CD8-positive, alpha-beta memory T cell (primary cell): ENCODE results near the gene NLRP10. TPM values are rescaled to one million over a fixed set of nuclear protein-coding genes. Genes with fewer than 3 reads are reported as not detected.

ENCODE experiments used
- CTCF ChIA-PET: fragments of 350-600 bp; sonication (Branson Sonifier 250); formaldehyde crosslinking; loops from one replicate; lab custom pipeline; 2021; ENCODE audit warnings: antibody characterized with exemption; lab: Charles Lee
- POLR2A ChIA-PET: fragments of 350-600 bp; sonication (Branson Sonifier 250); formaldehyde crosslinking; loops from one replicate; lab custom pipeline; 2021; ENCODE audit warnings: antibody characterized with exemption; lab: Charles Lee
- DNase-seq, 5 donors: peaks; one replicate each; pipeline versions ENCODE4 v3.0.0 to v3.0.0-alpha.2; 2020 to 2022; ENCODE audit warnings: mixed read lengths in 1 of 5
- H3K27ac ChIP-seq: one replicate; pipeline ENCODE4 v1.7.0; 2013; ENCODE audit warnings: low read depth, mild to moderate bottlenecking, low read length, moderate library complexity
- H3K27me3 ChIP-seq: 2 replicates; pipeline ENCODE4 v1.7.0; 2013; ENCODE audit warnings: low read length, mild to moderate bottlenecking; ENCODE audit not compliant: insufficient read depth, poor library complexity, severe bottlenecking
- H3K36me3 ChIP-seq: 2 replicates; pipeline ENCODE4 v1.7.0; 2013; ENCODE audit warnings: mild to moderate bottlenecking, low read length, moderate library complexity; ENCODE audit not compliant: insufficient read depth
- H3K4me1 ChIP-seq: 2 replicates; pipeline ENCODE4 v1.7.0; 2013; ENCODE audit warnings: mild to moderate bottlenecking, low read length, moderate library complexity; ENCODE audit not compliant: insufficient read depth
- H3K4me3 ChIP-seq: 2 replicates; pipeline ENCODE4 v1.7.0; 2013; ENCODE audit warnings: mild to moderate bottlenecking, low read length
- H3K9me3 ChIP-seq: 2 replicates; pipeline ENCODE4 v1.7.0; 2013; ENCODE audit warnings: mild to moderate bottlenecking, low read length
- H3K27ac Mint-ChIP-seq, 8 donors: one replicate each; pipeline ENCODE4 v1.8.0; 2020 to 2021; ENCODE audit warnings: mixed read lengths in 8 of 8, mild to moderate bottlenecking in 6 of 8, inconsistent platforms in 3 of 8, moderate library complexity in 3 of 8
- H3K27me3 Mint-ChIP-seq, 2 donors: one replicate each; pipeline ENCODE4 v1.8.0; 2020 to 2021; ENCODE audit warnings: mixed read lengths in 2 of 2, mild to moderate bottlenecking in 1 of 2, moderate library complexity in 1 of 2
- H3K36me3 Mint-ChIP-seq, 3 donors: one replicate each; pipeline ENCODE4 v1.8.0; 2020 to 2021; ENCODE audit warnings: mixed read lengths in 3 of 3, inconsistent platforms in 1 of 3, mild to moderate bottlenecking in 1 of 3
- H3K4me1 Mint-ChIP-seq, 3 donors: one replicate each; pipeline ENCODE4 v1.8.0; 2020 to 2021; ENCODE audit warnings: mixed read lengths in 3 of 3, inconsistent platforms in 1 of 3, mild to moderate bottlenecking in 1 of 3
- H3K4me3 Mint-ChIP-seq, 7 donors: one replicate each; pipeline ENCODE4 v1.8.0; 2020 to 2021; ENCODE audit warnings: mixed read lengths in 7 of 7, mild to moderate bottlenecking in 6 of 7, moderate library complexity in 4 of 7, inconsistent platforms in 2 of 7
- H3K9me3 Mint-ChIP-seq, 5 donors: one replicate each; pipeline ENCODE4 v1.8.0; 2020 to 2022; ENCODE audit warnings: mixed read lengths in 5 of 5, mild to moderate bottlenecking in 3 of 5, moderate library complexity in 2 of 5, inconsistent platforms in 1 of 5
- polyA plus RNA-seq: library from polyadenylated mRNA; unstranded; fragments of 300-500 nt; fragmentation: Illumina TruSeq; gene quantifications from one replicate; pipeline ENCODE4 v1.2.3, GENCODE V29; 2021
- total RNA-seq, 2 experiments: library from RNA; stranded (reverse); gene quantifications; one replicate each; pipeline ENCODE4 v1.2.3, GENCODE V29; 2021

The NLRP10 gene
- total and polyA plus RNA-seq, 3 experiments from 2014 or later = not detected

DNA sequence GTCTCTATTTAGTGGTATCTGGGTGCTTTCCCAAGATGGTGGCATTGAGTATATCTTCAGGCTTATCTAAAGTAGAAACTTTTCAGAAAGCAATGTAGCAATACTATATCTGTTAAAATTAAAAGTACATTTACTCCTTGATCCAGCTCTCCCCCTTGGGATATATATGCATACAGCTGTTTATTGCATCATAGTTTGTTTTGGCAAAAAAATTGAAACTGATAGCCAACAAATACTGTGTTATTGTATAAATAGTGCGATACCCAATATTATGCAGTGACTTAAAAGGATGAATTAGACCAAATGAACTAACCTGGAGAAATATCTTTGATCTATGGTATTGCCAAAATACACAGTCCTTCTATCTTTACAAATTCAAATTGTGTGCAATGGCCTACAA, 15.3 kb downstream of the NLRP10 start:
- POLR2A ChIA-PET = no interaction called here
- no peaks in the 10 kb centered on the region for H3K36me3 Mint-ChIP-seq
- no peak for DNase-seq
- Histone ChIP-seq H3K4me3 (no peak overlapping the region), H3K27me3 (peaks cover 3% of the 10 kb centered on the region), H3K27ac (no peak overlapping the region), H3K9me3 (no peaks in the 10 kb centered on the region), H3K4me1 (no peaks in the 10 kb centered on the region), H3K36me3 (no peaks in the 10 kb centered on the region)
- no peak overlapping the region for H3K27ac Mint-ChIP-seq
- peaks cover 0 to 2% (median 0%) of the 10 kb centered on the region in 5 donors for H3K9me3 Mint-ChIP-seq
- H3K4me1 Mint-ChIP-seq = no peaks in the 10 kb centered on the region
- CTCF ChIA-PET = no interaction called here
- no peak overlapping the region for H3K4me3 Mint-ChIP-seq
- H3K27me3 Mint-ChIP-seq = peaks cover 4 to 29% of the 10 kb centered on the region in 2 donors

DNA sequence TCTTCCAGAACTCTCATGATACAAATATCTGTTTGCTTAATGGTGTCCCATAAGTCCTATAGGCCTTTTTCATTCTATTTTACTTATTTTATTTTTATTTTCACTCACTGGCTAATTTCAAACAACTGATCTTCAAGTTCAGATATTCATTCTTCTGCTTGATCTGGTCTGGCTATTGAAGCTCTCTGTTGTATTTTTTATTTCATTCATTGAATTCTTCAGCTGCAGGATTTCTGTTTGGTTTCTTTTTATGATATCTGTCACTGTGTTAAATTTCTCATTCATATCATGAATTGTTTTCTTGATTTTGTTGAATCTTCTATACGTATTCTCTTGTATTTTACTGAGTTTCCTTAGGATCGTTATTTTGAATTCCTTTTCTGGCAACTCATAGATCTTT, 21.1 kb downstream of the NLRP10 start:
- Mint-ChIP-seq H3K36me3 (no peaks in the 10 kb centered on the region), H3K27me3 (peaks cover 0 to 23% of the 10 kb centered on the region in 2 donors), H3K4me1 (no peaks in the 10 kb centered on the region), H3K9me3 (peaks cover 17 to 22% (median 21%) of the 10 kb centered on the region in 5 donors), H3K4me3 (no peak overlapping the region), H3K27ac (no peak overlapping the region)
- Histone ChIP-seq H3K27ac (no peak overlapping the region), H3K4me3 (no peak overlapping the region), H3K27me3 (no peaks in the 10 kb centered on the region), H3K4me1 (no peaks in the 10 kb centered on the region), H3K36me3 (no peaks in the 10 kb centered on the region), H3K9me3 (peaks cover 7% of the 10 kb centered on the region)
- no peak for DNase-seq
- POLR2A ChIA-PET = no interaction called here
- CTCF ChIA-PET = no interaction called here

- DNase-seq = no peak
- Mint-ChIP-seq H3K36me3 (no peaks in the 10 kb centered on the region), H3K4me3 (no peak within 1 kb of the TSS), H3K27ac (peak within 1 kb of the TSS in 1 of 8 donors; percentile 18), H3K4me1 (no peaks in the 10 kb centered on the region), H3K27me3 (peaks cover 0 to 17% of the 10 kb centered on the region in 2 donors), H3K9me3 (peaks cover 17 to 22% (median 21%) of the 10 kb centered on the region in 5 donors)
- H3K4me1 ChIP-seq = no peaks in the 10 kb centered on the region
- CTCF ChIA-PET = no interaction called here
- H3K27me3 ChIP-seq = no peaks in the 10 kb centered on the region
- no peak within 1 kb of the TSS for H3K27ac ChIP-seq
- POLR2A ChIA-PET = no interaction called here
- H3K4me3 ChIP-seq = no peak within 1 kb of the TSS
- peaks cover 7% of the 10 kb centered on the region for H3K9me3 ChIP-seq
- no peaks in the 10 kb centered on the region for H3K36me3 ChIP-seq
Measured at GRCh38 chr11:7941608-7942007, 23.6 kb downstream of the NLRP10 start, which contains the start of gene OR10A3. TSS of gene OR10A3 (minus strand) at chr11:7941708. CDS start at chr11:7939520, 2,188 bp downstream.

DNA sequence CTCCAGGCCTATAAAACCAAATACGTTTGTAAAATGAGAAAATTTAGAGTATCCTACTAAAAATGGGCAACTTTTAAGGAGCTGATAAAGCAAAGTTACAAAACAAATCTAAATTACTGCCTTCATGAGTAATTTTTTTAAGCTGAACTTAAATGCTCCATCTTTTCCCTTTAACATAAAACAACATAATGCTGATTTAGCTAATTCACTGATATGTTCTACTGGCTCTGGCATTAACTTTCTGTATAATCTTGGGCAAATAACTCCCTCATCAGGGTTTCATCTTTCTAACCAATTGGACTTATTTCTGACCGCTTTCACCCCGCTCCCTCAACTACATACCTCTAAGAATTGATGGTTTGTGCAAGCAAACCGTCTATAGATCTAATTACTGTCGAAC, 24.1 kb downstream of the NLRP10 start:
- peaks cover 4 to 21% of the 10 kb centered on the region in 2 donors for H3K27me3 Mint-ChIP-seq
- H3K4me3 Mint-ChIP-seq = no peak overlapping the region
- Histone ChIP-seq H3K27ac (no peak overlapping the region), H3K4me3 (no peak overlapping the region), H3K36me3 (no peaks in the 10 kb centered on the region), H3K9me3 (peaks cover 7% of the 10 kb centered on the region), H3K4me1 (no peaks in the 10 kb centered on the region), H3K27me3 (no peaks in the 10 kb centered on the region)
- DNase-seq = no peak
- H3K36me3 Mint-ChIP-seq = no peaks in the 10 kb centered on the region
- peaks cover 17 to 22% (median 21%) of the 10 kb centered on the region in 5 donors for H3K9me3 Mint-ChIP-seq
- CTCF ChIA-PET = no interaction called here
- no peaks in the 10 kb centered on the region for H3K4me1 Mint-ChIP-seq
- POLR2A ChIA-PET = no interaction called here
- H3K27ac Mint-ChIP-seq = no peak overlapping the region

DNA sequence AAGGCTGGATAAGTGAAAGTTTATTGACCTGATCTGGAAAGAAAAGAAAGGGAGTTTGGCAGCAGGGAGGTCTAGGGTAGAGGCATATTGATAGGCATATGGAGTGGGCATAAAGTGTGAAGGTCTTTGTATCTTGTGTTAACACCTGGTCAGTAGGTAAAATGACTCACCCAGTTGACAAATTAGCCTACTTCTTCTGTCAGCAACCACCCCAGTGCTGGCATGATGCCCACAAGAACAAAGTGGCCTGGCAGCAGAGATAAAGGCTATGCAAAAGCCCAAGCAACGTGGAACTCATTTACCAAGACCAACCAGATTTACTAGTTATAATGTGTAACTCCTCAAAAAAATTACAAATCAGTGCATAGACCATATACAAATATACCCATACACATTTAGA, 28.6 kb downstream of the NLRP10 start:
- peaks cover 9 to 39% of the 10 kb centered on the region in 2 donors for H3K27me3 Mint-ChIP-seq
- H3K27me3 ChIP-seq = peaks cover under 1% of the 10 kb centered on the region
- no peaks in the 10 kb centered on the region for H3K36me3 ChIP-seq
- H3K27ac ChIP-seq = no peak overlapping the region
- no peak for DNase-seq
- H3K27ac Mint-ChIP-seq = no peak overlapping the region
- ChIA-PET CTCF (no interaction called here), POLR2A (no interaction called here)
- H3K4me3 ChIP-seq = no peak overlapping the region
- H3K9me3 ChIP-seq = no peaks in the 10 kb centered on the region
- no peaks in the 10 kb centered on the region for H3K4me1 Mint-ChIP-seq
- H3K9me3 Mint-ChIP-seq = peaks cover 0 to 4% (median 0%) of the 10 kb centered on the region in 5 donors
- H3K4me3 Mint-ChIP-seq = no peak overlapping the region
- H3K36me3 Mint-ChIP-seq = no peaks in the 10 kb centered on the region
- no peaks in the 10 kb centered on the region for H3K4me1 ChIP-seq

- CTCF ChIA-PET = no interaction called here
- no peaks in the 10 kb centered on the region for H3K4me1 ChIP-seq
- no peaks in the 10 kb centered on the region for H3K4me1 Mint-ChIP-seq
- H3K27me3 ChIP-seq = peaks cover 4% of the 10 kb centered on the region
- no peaks in the 10 kb centered on the region for H3K36me3 Mint-ChIP-seq
- H3K4me3 ChIP-seq = no peak within 1 kb of the TSS
- H3K27me3 Mint-ChIP-seq = peaks cover 6 to 47% of the 10 kb centered on the region in 2 donors
- POLR2A ChIA-PET = no interaction called here
- no peaks in the 10 kb centered on the region for H3K9me3 ChIP-seq
- peak within 1 kb of the TSS in 1 of 8 donors; percentile 59 for H3K27ac Mint-ChIP-seq
- no peak within 1 kb of the TSS for H3K4me3 Mint-ChIP-seq
- no peaks in the 10 kb centered on the region for H3K36me3 ChIP-seq
- DNase-seq = no peak
- no peak within 1 kb of the TSS for H3K27ac ChIP-seq
- H3K9me3 Mint-ChIP-seq = peaks cover 0 to 4% (median 0%) of the 10 kb centered on the region in 5 donors
Measured at GRCh38 chr11:7931168-7931567, 34.1 kb downstream of the NLRP10 start, which contains the start of gene OR10A6. TSS of gene OR10A6 (minus strand) at chr11:7931268. CDS start at chr11:7928662, 2,606 bp downstream.

GRCh38 chr11:7927635-7928034, 37.6 kb downstream of the NLRP10 start:
- Histone ChIP-seq H3K27ac (no peak overlapping the region), H3K4me3 (no peak overlapping the region), H3K36me3 (no peaks in the 10 kb centered on the region), H3K9me3 (no peaks in the 10 kb centered on the region), H3K27me3 (peaks cover 4% of the 10 kb centered on the region), H3K4me1 (no peaks in the 10 kb centered on the region)
- DNase-seq = no peak
- H3K27me3 Mint-ChIP-seq = peaks cover 6 to 46% of the 10 kb centered on the region in 2 donors
- no peaks in the 10 kb centered on the region for H3K36me3 Mint-ChIP-seq
- no peak overlapping the region for H3K27ac Mint-ChIP-seq
- no peaks in the 10 kb centered on the region for H3K4me1 Mint-ChIP-seq
- H3K9me3 Mint-ChIP-seq = no peaks in the 10 kb centered on the region
- H3K4me3 Mint-ChIP-seq = no peak overlapping the region
- POLR2A ChIA-PET = no interaction called here
- CTCF ChIA-PET = no interaction called here

DNA sequence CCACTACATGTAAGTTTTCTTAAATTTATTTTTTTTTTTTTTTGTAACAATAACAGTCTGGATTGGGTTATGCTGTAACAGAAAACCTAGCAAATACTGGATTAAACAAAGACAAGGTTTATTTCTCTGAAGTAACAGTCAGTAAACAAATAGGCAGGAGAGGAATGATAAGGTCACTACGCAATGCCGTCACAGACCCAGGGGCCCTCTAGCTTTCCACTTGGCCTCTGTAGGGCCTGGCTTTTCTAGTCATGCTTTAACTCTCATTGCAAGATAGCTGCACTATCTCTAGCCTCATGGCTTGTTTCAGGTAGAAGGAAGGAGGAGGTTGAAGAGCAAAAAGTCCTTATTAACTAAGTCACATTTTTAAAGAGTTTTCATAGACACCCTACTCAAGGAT, 40.7 kb downstream of the NLRP10 start:
- Histone ChIP-seq H3K36me3 (no peaks in the 10 kb centered on the region), H3K27me3 (no peaks in the 10 kb centered on the region), H3K4me1 (no peaks in the 10 kb centered on the region), H3K27ac (no peak overlapping the region), H3K9me3 (no peaks in the 10 kb centered on the region), H3K4me3 (no peak overlapping the region)
- Mint-ChIP-seq H3K9me3 (no peaks in the 10 kb centered on the region), H3K27me3 (peaks cover 6 to 26% of the 10 kb centered on the region in 2 donors), H3K27ac (no peak overlapping the region), H3K36me3 (no peaks in the 10 kb centered on the region), H3K4me3 (no peak overlapping the region), H3K4me1 (no peaks in the 10 kb centered on the region)
- ChIA-PET CTCF (no interaction called here), POLR2A (no interaction called here)
- no peak for DNase-seq
